ENCODE results near the gene MEI4. TPM values are rescaled to one million over a fixed set of nuclear protein-coding genes. Genes with fewer than 3 reads are reported as not detected.

The MEI4 gene
- total RNA-seq, 1 experiment from 2014 or later = not detected

DNA sequence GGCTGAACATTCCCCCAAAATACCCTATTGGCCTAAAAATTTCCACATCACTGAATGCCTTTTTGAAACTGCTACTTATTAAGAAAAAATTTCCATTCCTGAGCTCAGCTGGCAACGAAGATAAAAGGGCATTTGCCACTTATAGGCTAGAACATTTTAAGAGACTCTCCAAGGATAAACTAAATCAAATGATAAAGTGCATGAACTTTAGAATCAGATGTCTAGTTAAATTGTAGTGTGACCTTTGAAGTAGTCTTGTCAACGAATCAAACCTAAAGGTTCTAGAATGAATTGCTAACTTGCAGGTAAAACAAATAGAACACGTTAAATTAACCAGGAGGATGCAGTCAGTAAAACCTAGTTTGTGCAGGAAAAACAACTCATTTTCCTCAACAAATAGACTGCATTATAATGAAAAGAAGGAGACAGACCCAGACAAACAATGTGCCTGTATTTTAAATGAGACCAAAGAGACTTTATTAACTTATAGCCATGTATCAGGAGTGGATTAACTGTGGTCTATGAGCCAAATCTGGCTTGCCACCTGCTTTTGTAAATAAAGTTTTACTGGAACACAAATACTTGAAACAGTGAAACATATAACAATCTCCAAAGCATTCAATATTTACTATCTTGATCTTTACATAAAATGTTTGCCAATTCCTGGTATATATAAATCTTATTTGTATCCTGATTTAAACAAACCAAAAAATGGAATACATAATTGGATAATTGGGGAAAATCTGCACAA, 184.4 kb downstream of the MEI4 start:
- ChIA-PET CTCF (no interaction called here), RAD21 (ENCODE audit: low non-redundant PET in 1 of 2, low total read pairs in 2 of 2, uncharacterized antibody in 2 of 2, unreplicated experiment in 2 of 2) (no interaction called here), POLR2A (no interaction called here)
- no peaks in the 10 kb centered on the region for H3K79me2 ChIP-seq (ENCODE audit: insufficient read depth, low read length)
- H3K4me3 ChIP-seq (replicated peaks in 1 of 2; ENCODE audit: low read depth in 1 of 2, low read length in 2 of 2) = no peak overlapping the region
- H3K9ac ChIP-seq (ENCODE audit: low read length) = no peak overlapping the region
- H2AFZ ChIP-seq (ENCODE audit: low read depth, low read length, poor library complexity, severe bottlenecking) = no peak overlapping the region
- no peaks in the 10 kb centered on the region for H3K9me2 ChIP-seq (ENCODE audit: insufficient read depth)
- TF ChIP-seq SRF (IDR thresholded peaks at IDR 0.05; ENCODE audit: low read depth) (no peak), JUND (IDR thresholded peaks at IDR 0.05) (no peak)
- TF ChIP-seq, protein P1, sequence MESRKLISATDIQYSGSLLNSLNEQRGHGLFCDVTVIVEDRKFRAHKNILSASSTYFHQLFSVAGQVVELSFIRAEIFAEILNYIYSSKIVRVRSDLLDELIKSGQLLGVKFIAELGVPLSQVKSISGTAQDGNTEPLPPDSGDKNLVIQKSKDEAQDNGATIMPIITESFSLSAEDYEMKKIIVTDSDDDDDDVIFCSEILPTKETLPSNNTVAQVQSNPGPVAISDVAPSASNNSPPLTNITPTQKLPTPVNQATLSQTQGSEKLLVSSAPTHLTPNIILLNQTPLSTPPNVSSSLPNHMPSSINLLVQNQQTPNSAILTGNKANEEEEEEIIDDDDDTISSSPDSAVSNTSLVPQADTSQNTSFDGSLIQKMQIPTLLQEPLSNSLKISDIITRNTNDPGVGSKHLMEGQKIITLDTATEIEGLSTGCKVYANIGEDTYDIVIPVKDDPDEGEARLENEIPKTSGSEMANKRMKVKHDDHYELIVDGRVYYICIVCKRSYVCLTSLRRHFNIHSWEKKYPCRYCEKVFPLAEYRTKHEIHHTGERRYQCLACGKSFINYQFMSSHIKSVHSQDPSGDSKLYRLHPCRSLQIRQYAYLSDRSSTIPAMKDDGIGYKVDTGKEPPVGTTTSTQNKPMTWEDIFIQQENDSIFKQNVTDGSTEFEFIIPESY (IDR thresholded peaks at IDR 0.05; ENCODE audit: extremely low read depth, insufficient replicate concordance, low read length) = no peak
- no peaks in the 10 kb centered on the region for H3K9me3 ChIP-seq (ENCODE audit: control insufficient read depth in 1 of 2, insufficient read depth in 1 of 2, low read depth in 1 of 2, low read length in 2 of 2)
- H4K20me1 ChIP-seq (ENCODE audit: insufficient read depth) = no peaks in the 10 kb centered on the region
- H3K36me3 ChIP-seq (ENCODE audit: control insufficient read depth in 1 of 2, insufficient read depth in 2 of 2, low read length in 2 of 2) = no peaks in the 10 kb centered on the region
- no peak for DNase-seq (ENCODE audit: low read depth, low spot score)
- no peak for ATAC-seq
- no peak overlapping the region for H3K4me2 ChIP-seq (ENCODE audit: low read length)
- H3K4me1 ChIP-seq (ENCODE audit: control insufficient read depth in 1 of 2, insufficient read depth in 2 of 2, low read length in 2 of 2) = no peaks in the 10 kb centered on the region
- H3K27ac ChIP-seq (ENCODE audit: low read depth, low read length) = no peak overlapping the region
- intact Hi-C loops (cut with micrococcal nuclease) = no loop called here
- no TSS peak for BruUV-seq (replicated peaks)
- no peaks in the 10 kb centered on the region for H3K27me3 ChIP-seq (ENCODE audit: insufficient read depth, low read length)

DNA sequence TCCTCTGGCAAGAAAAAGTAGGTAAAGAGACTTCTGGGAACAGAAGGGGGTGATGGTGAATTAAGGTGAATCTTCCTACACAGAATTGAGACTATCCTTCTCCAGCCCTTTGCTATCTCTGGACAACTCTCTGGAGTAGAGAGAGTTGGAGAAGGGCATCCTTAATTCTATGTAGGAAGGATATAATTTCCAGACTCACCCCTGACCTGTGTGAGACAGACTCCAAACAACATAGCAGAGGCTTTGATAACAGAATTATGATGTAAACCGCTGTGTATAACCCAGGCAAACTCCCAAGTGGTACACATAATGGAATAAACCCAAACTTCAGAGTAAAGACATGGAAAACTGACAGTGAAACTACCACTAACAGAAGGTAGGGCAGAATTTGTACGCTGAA, 186.5 kb downstream of the MEI4 start:
- Histone ChIP-seq H3K27me3 (ENCODE audit: insufficient read depth, low read length) (no peaks in the 10 kb centered on the region), H3K4me1 (ENCODE audit: control insufficient read depth in 1 of 2, insufficient read depth in 2 of 2, low read length in 2 of 2) (no peaks in the 10 kb centered on the region), H3K79me2 (ENCODE audit: insufficient read depth, low read length) (no peaks in the 10 kb centered on the region), H4K20me1 (ENCODE audit: insufficient read depth) (no peaks in the 10 kb centered on the region), H3K9ac (ENCODE audit: low read length) (no peak overlapping the region), H3K4me3 (replicated peaks in 1 of 2; ENCODE audit: low read depth in 1 of 2, low read length in 2 of 2) (no peak overlapping the region), H3K36me3 (ENCODE audit: control insufficient read depth in 1 of 2, insufficient read depth in 2 of 2, low read length in 2 of 2) (no peaks in the 10 kb centered on the region), H3K27ac (ENCODE audit: low read depth, low read length) (no peak overlapping the region), H2AFZ (ENCODE audit: low read depth, low read length, poor library complexity, severe bottlenecking) (no peak overlapping the region), H3K4me2 (ENCODE audit: low read length) (no peak overlapping the region), H3K9me2 (ENCODE audit: insufficient read depth) (no peaks in the 10 kb centered on the region), H3K9me3 (ENCODE audit: control insufficient read depth in 1 of 2, insufficient read depth in 1 of 2, low read depth in 1 of 2, low read length in 2 of 2) (no peaks in the 10 kb centered on the region)
- ChIA-PET RAD21 (ENCODE audit: low non-redundant PET in 1 of 2, low total read pairs in 2 of 2, uncharacterized antibody in 2 of 2, unreplicated experiment in 2 of 2) (no interaction called here), CTCF (no interaction called here), POLR2A (no interaction called here)
- no peak for DNase-seq (ENCODE audit: low read depth, low spot score)
- no TSS peak for BruUV-seq (replicated peaks)
- ATAC-seq = no peak
- intact Hi-C loops (cut with micrococcal nuclease) = no loop called here
- TF ChIP-seq, protein P1 (IDR thresholded peaks at IDR 0.05; ENCODE audit: extremely low read depth, insufficient replicate concordance, low read length) = no peak
- TF ChIP-seq, protein P2, sequence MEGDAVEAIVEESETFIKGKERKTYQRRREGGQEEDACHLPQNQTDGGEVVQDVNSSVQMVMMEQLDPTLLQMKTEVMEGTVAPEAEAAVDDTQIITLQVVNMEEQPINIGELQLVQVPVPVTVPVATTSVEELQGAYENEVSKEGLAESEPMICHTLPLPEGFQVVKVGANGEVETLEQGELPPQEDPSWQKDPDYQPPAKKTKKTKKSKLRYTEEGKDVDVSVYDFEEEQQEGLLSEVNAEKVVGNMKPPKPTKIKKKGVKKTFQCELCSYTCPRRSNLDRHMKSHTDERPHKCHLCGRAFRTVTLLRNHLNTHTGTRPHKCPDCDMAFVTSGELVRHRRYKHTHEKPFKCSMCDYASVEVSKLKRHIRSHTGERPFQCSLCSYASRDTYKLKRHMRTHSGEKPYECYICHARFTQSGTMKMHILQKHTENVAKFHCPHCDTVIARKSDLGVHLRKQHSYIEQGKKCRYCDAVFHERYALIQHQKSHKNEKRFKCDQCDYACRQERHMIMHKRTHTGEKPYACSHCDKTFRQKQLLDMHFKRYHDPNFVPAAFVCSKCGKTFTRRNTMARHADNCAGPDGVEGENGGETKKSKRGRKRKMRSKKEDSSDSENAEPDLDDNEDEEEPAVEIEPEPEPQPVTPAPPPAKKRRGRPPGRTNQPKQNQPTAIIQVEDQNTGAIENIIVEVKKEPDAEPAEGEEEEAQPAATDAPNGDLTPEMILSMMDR (IDR thresholded peaks at IDR 0.05 in 2 of 3, conservative IDR thresholded peaks at IDR 0.05 in 1 of 3; ENCODE audit: borderline replicate concordance in 1 of 3, insufficient read depth in 1 of 3, low read depth in 2 of 3, low read length in 2 of 3) = no peak
- TF ChIP-seq ZNF274 (IDR thresholded peaks at IDR 0.05; ENCODE audit: low read depth, low read length) (no peak), CEBPB (IDR thresholded peaks at IDR 0.05; ENCODE audit: low read depth) (no peak), JUND (IDR thresholded peaks at IDR 0.05) (no peak)
- TF ChIP-seq, protein P3, sequence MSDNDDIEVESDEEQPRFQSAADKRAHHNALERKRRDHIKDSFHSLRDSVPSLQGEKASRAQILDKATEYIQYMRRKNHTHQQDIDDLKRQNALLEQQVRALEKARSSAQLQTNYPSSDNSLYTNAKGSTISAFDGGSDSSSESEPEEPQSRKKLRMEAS (IDR thresholded peaks at IDR 0.05) = no peak
- TF ChIP-seq, protein P4, sequence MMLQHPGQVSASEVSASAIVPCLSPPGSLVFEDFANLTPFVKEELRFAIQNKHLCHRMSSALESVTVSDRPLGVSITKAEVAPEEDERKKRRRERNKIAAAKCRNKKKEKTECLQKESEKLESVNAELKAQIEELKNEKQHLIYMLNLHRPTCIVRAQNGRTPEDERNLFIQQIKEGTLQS (IDR thresholded peaks at IDR 0.05) = no peak

Data from HCT116 (cell line).